GM15510 (cell line): ENCODE results near the gene MBTPS1.

ENCODE experiments used
- POLR2A ChIP-seq: IDR thresholded peaks from 3 replicates; pipeline ENCODE4 v1.6.1; 2011; ENCODE audit warnings: borderline replicate concordance; ENCODE audit not compliant: insufficient read length; ENCODE audit errors: extremely low read depth

Gene MBTPS1

GRCh38 chr16:84141143-84141670 lies 24.5 kb upstream of the MBTPS1 start:
- no peak for TF ChIP-seq POLR2A

- TF ChIP-seq POLR2A, result no peak
These were observed 23.0 kb upstream of the MBTPS1 start for GRCh38 chr16:84139628-84140258.

GRCh38 chr16:84138824-84139627 lies 22.3 kb upstream of the MBTPS1 start:
- no peak for TF ChIP-seq POLR2A

- TF ChIP-seq POLR2A, result no peak
These were observed 21.7 kb upstream of the MBTPS1 start for GRCh38 chr16:84138500-84138823.

- TF ChIP-seq POLR2A, result no peak
These were observed 21.1 kb upstream of the MBTPS1 start for GRCh38 chr16:84137769-84138357.

- TF ChIP-seq POLR2A, result no peak
These were observed 20.5 kb upstream of the MBTPS1 start for GRCh38 chr16:84137287-84137686.

GRCh38 chr16:84136331-84137125 lies 19.8 kb upstream of the MBTPS1 start:
- no peak for TF ChIP-seq POLR2A

GRCh38 chr16:84132527-84133285 lies 16.0 kb upstream of the MBTPS1 start:
- TF ChIP-seq POLR2A, result no peak

GRCh38 chr16:84131117-84131516 lies 14.4 kb upstream of the MBTPS1 start:
- TF ChIP-seq POLR2A, result no peak

GRCh38 chr16:84124257-84125073 lies 7.7 kb upstream of the MBTPS1 start:
- TF ChIP-seq POLR2A, result no peak

GRCh38 chr16:84121007-84121406 lies 4.3 kb upstream of the MBTPS1 start:
- TF ChIP-seq POLR2A, result no peak

- no peak for TF ChIP-seq POLR2A
These were observed 3.3 kb upstream of the MBTPS1 start for GRCh38 chr16:84120023-84120422.

GRCh38 chr16:84119368-84119767 lies 2.6 kb upstream of the MBTPS1 start:
- no peak for TF ChIP-seq POLR2A
